ENCODE results near the gene CST8. TPM values are rescaled to one million over a fixed set of nuclear protein-coding genes. Genes with fewer than 3 reads are reported as not detected.

CST8 gene
- total and polyA plus RNA-seq, 2 of the 4 experiments (the other 2 are of a cell fraction), result not detected

DNA sequence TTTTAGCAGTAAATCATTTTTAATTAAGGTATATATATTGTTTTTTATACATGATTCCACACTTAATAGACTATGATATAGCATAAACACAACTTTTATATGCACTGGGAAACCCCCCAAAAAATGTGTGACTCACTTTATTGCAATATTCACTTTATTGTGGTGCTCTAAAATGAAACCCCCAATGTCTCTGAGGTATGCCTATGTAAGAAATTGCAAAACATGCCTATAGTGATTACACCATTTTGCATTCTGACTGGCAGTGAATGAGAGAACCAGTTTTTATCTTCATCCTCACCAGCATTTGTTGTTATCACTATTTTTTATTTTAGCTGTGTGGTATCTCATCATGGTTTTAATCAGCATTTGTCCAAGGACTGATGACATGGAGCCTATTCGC lies 29.7 kb upstream of the CST8 start:
- Histone ChIP-seq H4K5ac (ENCODE audit: low read depth, low read length) (no peak overlapping the region), H3K4me3 (ENCODE audit: insufficient read depth, low read depth, low read length) (no peak overlapping the region), H4K20me1 (ENCODE audit: insufficient read depth, low read length) (no peaks in the 10 kb centered on the region), H4K91ac (ENCODE audit: insufficient read depth, low read depth, low read length) (no peak overlapping the region), H3K27ac (ENCODE audit: insufficient read depth, low read length) (no peak overlapping the region), H2AK9ac (replicated peaks; ENCODE audit: low read depth, low read length, poor library complexity) (no peak overlapping the region), H3K56ac (ENCODE audit: extremely low read depth, insufficient read depth, low read length) (no peak overlapping the region), H3K4me2 (ENCODE audit: low read depth, low read length) (no peak overlapping the region), H3K4ac (ENCODE audit: low read depth, low read length) (no peak overlapping the region), H2BK20ac (ENCODE audit: low read depth, low read length) (no peak overlapping the region), H3K4me1 (ENCODE audit: control insufficient read depth, insufficient read depth, low read length) (no peaks in the 10 kb centered on the region), H2BK15ac (ENCODE audit: low read depth, low read length) (no peak overlapping the region), H3K36me3 (ENCODE audit: control insufficient read depth, insufficient read depth, low read length) (no peaks in the 10 kb centered on the region), H3K9me1 (ENCODE audit: insufficient read depth, low read length) (no peaks in the 10 kb centered on the region), H3K23ac (ENCODE audit: low read depth, low read length) (no peak overlapping the region), H2BK5ac (ENCODE audit: low read depth, low read length, poor library complexity, severe bottlenecking) (no peak overlapping the region), H3K14ac (replicated peaks; ENCODE audit: low read depth, low read length) (no peak overlapping the region), H2AFZ (replicated peaks; ENCODE audit: low read length, poor library complexity) (no peak overlapping the region), H2BK120ac (ENCODE audit: low read depth, low read length) (no peak overlapping the region), H3K18ac (ENCODE audit: low read depth, low read length) (no peak overlapping the region), H3K9me3 (ENCODE audit: control insufficient read depth, insufficient read depth, low read length) (no peaks in the 10 kb centered on the region), H3K27me3 (ENCODE audit: control insufficient read depth, insufficient read depth, low read length) (peaks cover 3% of the 10 kb centered on the region), H4K8ac (ENCODE audit: low read depth in 2 of 2, low read length in 2 of 2) (no peak overlapping the region), H3K9ac (ENCODE audit: low read depth, low read length) (no peak overlapping the region), H2AK5ac (ENCODE audit: low read depth, low read length) (no peak overlapping the region), H3K79me1 (ENCODE audit: low read depth in 1 of 2, low read length in 2 of 2) (no peaks in the 10 kb centered on the region)
- WGBS, 2 experiments (ENCODE audit: extremely low coverage in 2 of 2, insufficient read length in 1 of 2), result no CpG with 5 or more reads among the region's 1 CpG
- TF ChIP-seq RCOR1 (IDR thresholded peaks at IDR 0.05; ENCODE audit: insufficient replicate concordance, low read length) (no peak), MAZ (IDR thresholded peaks at IDR 0.05; ENCODE audit: borderline replicate concordance, low read depth, low read length) (no peak), CHD1 (IDR thresholded peaks at IDR 0.05; ENCODE audit: low read depth, low read length) (no peak), FOS (IDR thresholded peaks at IDR 0.05; ENCODE audit: low read depth, low read length) (no peak), RAD21 (IDR thresholded peaks at IDR 0.05; ENCODE audit: low read length) (no peak), POLR2A (IDR thresholded peaks at IDR 0.05; ENCODE audit: low read depth, low read length) (no peak), BHLHE40 (IDR thresholded peaks at IDR 0.05; ENCODE audit: low read depth, low read length) (no peak), RFX5 (IDR thresholded peaks at IDR 0.05; ENCODE audit: low read depth, low read length) (no peak), MAFK (IDR thresholded peaks at IDR 0.05; ENCODE audit: low read depth, low read length) (no peak), SMC3 (IDR thresholded peaks at IDR 0.05; ENCODE audit: low read depth, low read length) (no peak), CEBPB (IDR thresholded peaks at IDR 0.05; ENCODE audit: low read depth, low read length) (no peak), MXI1 (IDR thresholded peaks at IDR 0.05; ENCODE audit: borderline replicate concordance, low read depth, low read length) (no peak), NFE2L2 (IDR thresholded peaks at IDR 0.05; ENCODE audit: low read depth, low read length) (no peak)
- TF ChIP-seq, protein P1, sequence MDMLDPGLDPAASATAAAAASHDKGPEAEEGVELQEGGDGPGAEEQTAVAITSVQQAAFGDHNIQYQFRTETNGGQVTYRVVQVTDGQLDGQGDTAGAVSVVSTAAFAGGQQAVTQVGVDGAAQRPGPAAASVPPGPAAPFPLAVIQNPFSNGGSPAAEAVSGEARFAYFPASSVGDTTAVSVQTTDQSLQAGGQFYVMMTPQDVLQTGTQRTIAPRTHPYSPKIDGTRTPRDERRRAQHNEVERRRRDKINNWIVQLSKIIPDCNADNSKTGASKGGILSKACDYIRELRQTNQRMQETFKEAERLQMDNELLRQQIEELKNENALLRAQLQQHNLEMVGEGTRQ (IDR thresholded peaks at IDR 0.05; ENCODE audit: low read depth, low read length), result no peak
- TF ChIP-seq, protein P2, sequence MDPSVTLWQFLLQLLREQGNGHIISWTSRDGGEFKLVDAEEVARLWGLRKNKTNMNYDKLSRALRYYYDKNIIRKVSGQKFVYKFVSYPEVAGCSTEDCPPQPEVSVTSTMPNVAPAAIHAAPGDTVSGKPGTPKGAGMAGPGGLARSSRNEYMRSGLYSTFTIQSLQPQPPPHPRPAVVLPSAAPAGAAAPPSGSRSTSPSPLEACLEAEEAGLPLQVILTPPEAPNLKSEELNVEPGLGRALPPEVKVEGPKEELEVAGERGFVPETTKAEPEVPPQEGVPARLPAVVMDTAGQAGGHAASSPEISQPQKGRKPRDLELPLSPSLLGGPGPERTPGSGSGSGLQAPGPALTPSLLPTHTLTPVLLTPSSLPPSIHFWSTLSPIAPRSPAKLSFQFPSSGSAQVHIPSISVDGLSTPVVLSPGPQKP (IDR thresholded peaks at IDR 0.05; ENCODE audit: borderline replicate concordance, low read depth, low read length), result no peak
- TF ChIP-seq, protein P3, sequence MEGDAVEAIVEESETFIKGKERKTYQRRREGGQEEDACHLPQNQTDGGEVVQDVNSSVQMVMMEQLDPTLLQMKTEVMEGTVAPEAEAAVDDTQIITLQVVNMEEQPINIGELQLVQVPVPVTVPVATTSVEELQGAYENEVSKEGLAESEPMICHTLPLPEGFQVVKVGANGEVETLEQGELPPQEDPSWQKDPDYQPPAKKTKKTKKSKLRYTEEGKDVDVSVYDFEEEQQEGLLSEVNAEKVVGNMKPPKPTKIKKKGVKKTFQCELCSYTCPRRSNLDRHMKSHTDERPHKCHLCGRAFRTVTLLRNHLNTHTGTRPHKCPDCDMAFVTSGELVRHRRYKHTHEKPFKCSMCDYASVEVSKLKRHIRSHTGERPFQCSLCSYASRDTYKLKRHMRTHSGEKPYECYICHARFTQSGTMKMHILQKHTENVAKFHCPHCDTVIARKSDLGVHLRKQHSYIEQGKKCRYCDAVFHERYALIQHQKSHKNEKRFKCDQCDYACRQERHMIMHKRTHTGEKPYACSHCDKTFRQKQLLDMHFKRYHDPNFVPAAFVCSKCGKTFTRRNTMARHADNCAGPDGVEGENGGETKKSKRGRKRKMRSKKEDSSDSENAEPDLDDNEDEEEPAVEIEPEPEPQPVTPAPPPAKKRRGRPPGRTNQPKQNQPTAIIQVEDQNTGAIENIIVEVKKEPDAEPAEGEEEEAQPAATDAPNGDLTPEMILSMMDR (conservative IDR thresholded peaks at IDR 0.05; ENCODE audit: low read depth, low read length), result no peak
- CTCF ChIA-PET, result interaction anchor here (0.5 kb wide), 1 partner anchor 58 kb away, joined by 3 read pairs; no protein-coding TSS in a partner anchor
- intact Hi-C loops (cut with micrococcal nuclease) (loop anchor here (10.0 kb wide), 1 partner anchor 114 kb away; no protein-coding TSS in a partner anchor), dilution Hi-C loops (cut with HindIII; ENCODE audit: low sequenced_read_pairs, unreplicated experiment) (no loop called here), in situ Hi-C loops (cut with MboI; ENCODE audit: low sequenced_read_pairs) (no loop called here)
- no peak for ATAC-seq (ENCODE audit: low read depth)
- no TSS peak for BruUV-seq (replicated peaks)
- POLR2A ChIA-PET (ENCODE audit: unreplicated experiment), result no interaction called here
- DNase-seq, result no peak
